Brain microvascular endothelial cell (primary cell): ENCODE results near the gene GPBAR1.

Experiments used
- DNase-seq: peaks from one replicate; pipeline ENCODE4 v3.0.0-alpha.2; 2020
- H3K27ac ChIP-seq: fragments of 250-450 bp; sonication (Bioruptor Pico); 2 replicates; pipeline ENCODE4 v1.5.1; 2020; ENCODE audit warnings: mild to moderate bottlenecking, moderate library complexity
- H3K27me3 ChIP-seq: fragments of 250-450 bp; sonication (Bioruptor Pico); replicated peaks from 2 replicates; pipeline ENCODE4 v1.5.1; 2020; ENCODE audit warnings: mild to moderate bottlenecking
- H3K36me3 ChIP-seq: fragments of 250-450 bp; sonication (Bioruptor Pico); replicated peaks from 2 replicates; pipeline ENCODE4 v1.5.1; 2020; ENCODE audit warnings: mild to moderate bottlenecking
- H3K4me3 ChIP-seq: 2 replicates; pipeline ENCODE4 v1.5.1; 2011; ENCODE audit warnings: low read depth, mild to moderate bottlenecking, control low read depth, low read length, moderate library complexity
- CTCF ChIP-seq: IDR thresholded peaks from 2 replicates; pipeline ENCODE4 v1.5.1; 2011; ENCODE audit warnings: low read depth, mild to moderate bottlenecking, moderate library complexity, low read length, control low read depth, inconsistent platforms; ENCODE audit errors: missing control alignments
- in situ Hi-C: cut with HindIII; loops from 2 replicates; pipeline ENCODE4 v1.10.0; 2017; ENCODE audit warnings: low sequenced_read_pairs, low pct_ligation_motif_present

Gene GPBAR1

GRCh38 chr2:218234521-218234920 lies 26.3 kb upstream of the GPBAR1 start:
- in situ Hi-C loops, result no loop called here
- peaks cover 88% of the 10 kb centered on the region for H3K36me3 ChIP-seq

GRCh38 chr2:218235017-218235416 lies 25.8 kb upstream of the GPBAR1 start:
- in situ Hi-C loops, result no loop called here
- Histone ChIP-seq H3K36me3 (peaks cover 91% of the 10 kb centered on the region), H3K27ac (no peak overlapping the region), H3K27me3 (no peaks in the 10 kb centered on the region), H3K4me3 (no peak overlapping the region)
- no peak for TF ChIP-seq CTCF
- no peak for DNase-seq

More at GRCh38 chr2:218234521-218234920, 26.3 kb upstream of the GPBAR1 start:
- no peaks in the 10 kb centered on the region for H3K27me3 ChIP-seq
- no peak for TF ChIP-seq CTCF
- DNase-seq, result no peak
- H3K27ac ChIP-seq, result no peak overlapping the region
- no peak overlapping the region for H3K4me3 ChIP-seq

GRCh38 chr2:218236829-218237228 lies 24.0 kb upstream of the GPBAR1 start:
- TF ChIP-seq CTCF, result no peak
- DNase-seq, result no peak
- H3K36me3 ChIP-seq, result peaks cover 93% of the 10 kb centered on the region
- in situ Hi-C loops, result no loop called here
- no peak overlapping the region for H3K27ac ChIP-seq
- no peaks in the 10 kb centered on the region for H3K27me3 ChIP-seq
- H3K4me3 ChIP-seq, result no peak overlapping the region

- H3K36me3 ChIP-seq, result peaks cover 95% of the 10 kb centered on the region
- in situ Hi-C loops, result no loop called here
- no peak for DNase-seq
- H3K4me3 ChIP-seq, result no peak overlapping the region
- H3K27ac ChIP-seq, result no peak overlapping the region
- no peak for TF ChIP-seq CTCF
- H3K27me3 ChIP-seq, result no peaks in the 10 kb centered on the region
Observed at GRCh38 chr2:218238887-218239286, 21.9 kb upstream of the GPBAR1 start.

GRCh38 chr2:218244204-218244603 lies 16.6 kb upstream of the GPBAR1 start:
- no peak for TF ChIP-seq CTCF
- in situ Hi-C loops, result no loop called here
- H3K4me3 ChIP-seq, result no peak overlapping the region
- H3K36me3 ChIP-seq, result peaks cover 98% of the 10 kb centered on the region
- H3K27me3 ChIP-seq, result no peaks in the 10 kb centered on the region
- no peak for DNase-seq
- H3K27ac ChIP-seq, result no peak overlapping the region

GRCh38 chr2:218244665-218245064 lies 16.1 kb upstream of the GPBAR1 start:
- peaks cover 98% of the 10 kb centered on the region for H3K36me3 ChIP-seq
- no peak overlapping the region for H3K4me3 ChIP-seq
- H3K27ac ChIP-seq, result no peak overlapping the region
- no peak for TF ChIP-seq CTCF
- in situ Hi-C loops, result no loop called here
- no peak for DNase-seq
- H3K27me3 ChIP-seq, result no peaks in the 10 kb centered on the region
